ENCODE measurements around the gene RASL10B.

Gene RASL10B

DNA sequence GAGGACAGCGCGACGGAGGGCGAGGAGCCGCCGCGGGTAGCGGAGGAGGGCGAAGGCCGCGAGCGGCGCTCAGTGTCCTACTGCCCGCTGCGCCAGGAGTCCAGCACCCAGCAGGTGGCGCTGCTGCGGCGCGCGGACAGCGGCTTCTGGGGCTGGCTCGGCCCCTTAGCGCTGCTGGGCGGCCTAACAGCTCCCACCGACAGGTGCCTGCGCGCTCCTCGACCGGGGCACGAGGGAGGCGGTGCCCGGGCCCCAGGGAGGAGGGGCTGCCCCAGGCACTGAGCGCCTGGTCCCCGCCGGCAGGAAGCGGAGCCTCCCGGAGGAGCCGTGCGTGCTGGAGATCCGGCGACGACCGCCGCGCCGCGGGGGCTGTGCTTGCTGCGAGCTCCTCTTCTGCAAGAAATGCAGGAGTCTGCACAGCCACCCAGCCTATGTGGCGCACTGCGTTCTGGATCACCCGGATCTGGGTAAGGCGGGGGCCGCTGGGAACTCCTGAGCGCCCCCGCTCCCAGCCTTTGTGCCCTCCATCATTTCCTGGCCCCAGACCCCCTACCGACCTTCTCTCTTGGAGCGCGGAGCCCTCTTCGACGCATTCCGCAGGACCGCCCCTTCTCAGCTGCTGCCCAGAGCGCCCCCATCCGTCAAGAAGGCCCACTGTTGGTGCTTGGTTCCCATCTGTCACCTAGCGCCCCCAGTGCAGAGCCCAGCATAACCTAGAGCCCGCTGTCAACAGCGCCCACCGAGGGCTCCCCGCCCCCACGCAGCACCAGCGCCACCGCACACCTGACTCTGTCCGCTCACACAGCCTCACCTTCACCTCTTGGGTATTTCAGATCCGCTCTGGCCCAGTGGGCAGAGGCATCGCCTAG, 32.9 kb downstream of the RASL10B start:
- H3K4me1 ChIP-seq = no peaks in the 10 kb centered on the region
- no peaks in the 10 kb centered on the region for H3K27me3 ChIP-seq (ENCODE audit: control insufficient read depth, insufficient read depth, low read length)
- peak overlapping the region; percentile 100 for H2AFZ ChIP-seq
- H3K4me2 ChIP-seq (ENCODE audit: low read length) = peak overlapping the region; percentile 76
- H3K79me2 ChIP-seq = no peaks in the 10 kb centered on the region
- TF ChIP-seq, protein P1, sequence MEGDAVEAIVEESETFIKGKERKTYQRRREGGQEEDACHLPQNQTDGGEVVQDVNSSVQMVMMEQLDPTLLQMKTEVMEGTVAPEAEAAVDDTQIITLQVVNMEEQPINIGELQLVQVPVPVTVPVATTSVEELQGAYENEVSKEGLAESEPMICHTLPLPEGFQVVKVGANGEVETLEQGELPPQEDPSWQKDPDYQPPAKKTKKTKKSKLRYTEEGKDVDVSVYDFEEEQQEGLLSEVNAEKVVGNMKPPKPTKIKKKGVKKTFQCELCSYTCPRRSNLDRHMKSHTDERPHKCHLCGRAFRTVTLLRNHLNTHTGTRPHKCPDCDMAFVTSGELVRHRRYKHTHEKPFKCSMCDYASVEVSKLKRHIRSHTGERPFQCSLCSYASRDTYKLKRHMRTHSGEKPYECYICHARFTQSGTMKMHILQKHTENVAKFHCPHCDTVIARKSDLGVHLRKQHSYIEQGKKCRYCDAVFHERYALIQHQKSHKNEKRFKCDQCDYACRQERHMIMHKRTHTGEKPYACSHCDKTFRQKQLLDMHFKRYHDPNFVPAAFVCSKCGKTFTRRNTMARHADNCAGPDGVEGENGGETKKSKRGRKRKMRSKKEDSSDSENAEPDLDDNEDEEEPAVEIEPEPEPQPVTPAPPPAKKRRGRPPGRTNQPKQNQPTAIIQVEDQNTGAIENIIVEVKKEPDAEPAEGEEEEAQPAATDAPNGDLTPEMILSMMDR (IDR thresholded peaks at IDR 0.05) = peak; percentile 93
- no peaks in the 10 kb centered on the region for H3K9me3 ChIP-seq (ENCODE audit: control insufficient read depth, low read length)
- no peaks in the 10 kb centered on the region for H3K36me3 ChIP-seq (ENCODE audit: control insufficient read depth, insufficient read depth, low read length)
- H3K9ac ChIP-seq = peak overlapping the region; percentile 28
- peak overlapping the region; percentile 49 for H3K27ac ChIP-seq
- H3K4me3 ChIP-seq (ENCODE audit: low read depth, low read length) = peak overlapping the region; percentile 44

DNA sequence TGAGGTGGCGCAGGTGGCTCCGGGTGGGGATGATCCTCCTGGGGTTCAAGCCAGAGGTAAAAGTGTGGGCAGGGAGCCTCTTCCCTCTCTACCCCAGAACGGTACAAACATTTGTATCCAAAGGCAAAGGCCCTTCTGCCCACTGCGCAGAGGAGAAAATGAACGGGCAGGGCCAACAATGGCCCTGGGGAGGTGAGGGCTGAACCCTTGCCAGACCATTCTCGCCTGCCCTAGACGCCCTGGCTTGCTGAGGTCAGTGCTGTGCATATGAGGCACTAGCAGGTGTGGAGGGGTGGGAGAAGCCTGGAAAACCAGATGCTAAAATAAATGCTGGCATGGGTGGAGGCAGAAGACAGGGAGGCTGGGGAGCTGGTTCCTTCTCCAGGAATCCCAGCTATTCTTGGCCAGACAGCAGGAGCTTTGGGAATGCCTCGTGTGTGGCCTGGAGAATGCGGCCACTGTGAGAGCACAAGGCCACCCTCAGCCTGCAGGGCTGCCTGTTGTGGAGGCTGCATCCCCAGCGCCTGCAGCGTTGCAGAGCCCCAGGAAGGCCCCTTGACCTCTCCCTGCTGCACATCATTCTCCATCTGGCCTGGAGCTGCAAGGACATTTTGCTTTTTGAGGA, 33.8 kb downstream of the RASL10B start:
- Histone ChIP-seq H3K79me2 (no peaks in the 10 kb centered on the region), H3K4me2 (ENCODE audit: low read length) (no peak overlapping the region), H3K36me3 (ENCODE audit: control insufficient read depth, insufficient read depth, low read length) (no peaks in the 10 kb centered on the region), H2AFZ (no peak overlapping the region), H3K27me3 (ENCODE audit: control insufficient read depth, insufficient read depth, low read length) (no peaks in the 10 kb centered on the region), H3K4me1 (no peaks in the 10 kb centered on the region), H3K27ac (no peak overlapping the region), H3K9ac (no peak overlapping the region), H3K9me3 (ENCODE audit: control insufficient read depth, low read length) (no peaks in the 10 kb centered on the region), H3K4me3 (ENCODE audit: low read depth, low read length) (no peak overlapping the region)
- TF ChIP-seq, protein P1 (IDR thresholded peaks at IDR 0.05) = no peak

DNA sequence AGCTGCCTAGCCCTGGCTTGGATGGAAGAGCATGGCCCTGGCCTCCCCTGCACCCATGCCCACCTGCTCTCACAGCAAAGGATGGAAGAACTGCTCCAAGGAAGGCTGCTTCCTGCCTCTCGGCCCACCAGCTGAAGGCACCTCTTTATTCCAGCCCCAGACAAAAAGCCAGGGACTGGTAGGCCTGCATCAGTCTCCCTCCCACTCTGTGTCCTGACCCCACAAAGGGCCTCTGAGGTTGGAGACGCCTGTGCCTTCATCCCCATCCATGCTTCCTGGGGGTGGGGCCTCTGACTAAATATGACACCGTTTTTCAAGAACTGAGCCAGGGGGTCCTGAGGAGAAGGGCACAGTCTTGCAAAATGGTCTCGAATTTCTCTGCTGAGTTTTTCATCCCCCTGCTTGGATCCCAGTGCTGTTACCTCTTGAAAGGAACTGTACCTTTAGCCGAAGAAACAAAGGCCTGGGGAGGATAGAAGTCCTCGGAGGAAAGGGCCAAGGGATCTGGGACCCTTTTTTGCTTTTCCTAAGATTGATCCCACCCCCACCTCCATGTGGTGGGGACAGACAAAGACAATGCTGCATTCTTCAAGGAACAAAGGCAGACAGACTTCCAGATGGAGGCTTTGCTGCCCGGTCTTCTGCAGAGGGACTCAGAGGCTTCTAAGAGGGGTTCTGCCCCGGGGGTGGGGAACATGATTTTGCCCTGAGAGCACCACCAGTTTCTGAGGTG, 34.5 kb downstream of the RASL10B start:
- Histone ChIP-seq H3K4me1 (no peaks in the 10 kb centered on the region), H3K9ac (no peak overlapping the region), H3K4me3 (ENCODE audit: low read depth, low read length) (no peak overlapping the region), H2AFZ (no peak overlapping the region), H3K79me2 (no peaks in the 10 kb centered on the region), H3K4me2 (ENCODE audit: low read length) (no peak overlapping the region), H3K27ac (no peak overlapping the region), H3K27me3 (ENCODE audit: control insufficient read depth, insufficient read depth, low read length) (no peaks in the 10 kb centered on the region), H3K9me3 (ENCODE audit: control insufficient read depth, low read length) (no peaks in the 10 kb centered on the region), H3K36me3 (ENCODE audit: control insufficient read depth, insufficient read depth, low read length) (no peaks in the 10 kb centered on the region)
- TF ChIP-seq, protein P1 (IDR thresholded peaks at IDR 0.05) = no peak

DNA sequence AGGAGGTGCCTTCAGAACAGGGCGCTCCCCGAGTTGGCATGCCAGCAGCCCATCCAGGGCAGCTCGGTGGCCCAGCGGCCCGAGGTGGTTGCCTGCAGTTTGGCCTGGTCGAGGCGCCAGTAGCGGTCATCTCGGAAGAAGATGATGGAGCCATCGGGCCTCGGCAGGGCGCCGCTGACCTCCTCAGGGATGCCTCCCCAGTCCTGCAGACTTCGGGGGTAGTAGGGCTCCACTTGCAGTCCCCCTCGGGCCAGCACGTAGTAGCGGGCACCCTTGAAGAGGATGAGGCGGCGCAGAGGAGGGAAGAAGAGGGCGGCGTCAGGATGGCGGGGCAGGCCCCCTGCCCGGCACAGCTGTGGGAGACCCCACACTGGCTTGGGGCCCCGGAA, 35.0 kb downstream of the RASL10B start:
- no peaks in the 10 kb centered on the region for H3K79me2 ChIP-seq
- no peak overlapping the region for H3K4me2 ChIP-seq (ENCODE audit: low read length)
- no peaks in the 10 kb centered on the region for H3K36me3 ChIP-seq (ENCODE audit: control insufficient read depth, insufficient read depth, low read length)
- TF ChIP-seq, protein P1 (IDR thresholded peaks at IDR 0.05) = no peak
- no peaks in the 10 kb centered on the region for H3K4me1 ChIP-seq
- H3K27ac ChIP-seq = no peak overlapping the region
- no peaks in the 10 kb centered on the region for H3K9me3 ChIP-seq (ENCODE audit: control insufficient read depth, low read length)
- H3K4me3 ChIP-seq (ENCODE audit: low read depth, low read length) = no peak overlapping the region
- H2AFZ ChIP-seq = no peak overlapping the region
- no peak overlapping the region for H3K9ac ChIP-seq
- no peaks in the 10 kb centered on the region for H3K27me3 ChIP-seq (ENCODE audit: control insufficient read depth, insufficient read depth, low read length)
